OCI-LY1 (cell line): Measurements from ENCODE around the gene KIF19.

Experiments used
- H2AFZ ChIP-seq: fragments of 200-600 bp; sonication (generic), shearing (Covaris generic); 2 replicates; pipeline ENCODE4 v1.6.0; 2014; ENCODE audit warnings: antibody characterized with exemption, mild to moderate bottlenecking, low read length
- H3F3A ChIP-seq: fragments of 200-600 bp; sonication (generic), shearing (Covaris generic); 2 replicates; pipeline ENCODE4 v1.6.0; 2014; ENCODE audit warnings: mild to moderate bottlenecking, antibody characterized with exemption, low read length, moderate library complexity; ENCODE audit not compliant: insufficient read depth
- H3K27ac ChIP-seq: fragments of 200-600 bp; sonication (generic); 2 replicates; pipeline ENCODE4 v1.5.1; 2014; ENCODE audit warnings: low read length, mixed run types, mild to moderate bottlenecking, low read depth; ENCODE audit not compliant: poor library complexity, severe bottlenecking
- H3K27me3 ChIP-seq: fragments of 200-600 bp; sonication (generic); 2 replicates; pipeline ENCODE4 v1.6.0; 2014; ENCODE audit warnings: antibody characterized with exemption, mild to moderate bottlenecking, low read length, moderate library complexity; ENCODE audit not compliant: insufficient read depth
- H3K36me3 ChIP-seq: fragments of 200-600 bp; sonication (generic); 2 replicates; pipeline ENCODE4 v1.6.1; 2014; ENCODE audit warnings: mild to moderate bottlenecking, antibody characterized with exemption, low read length, moderate library complexity, mixed read lengths; ENCODE audit not compliant: insufficient read depth
- H3K4me1 ChIP-seq: fragments of 200-600 bp; sonication (generic); 2 replicates; pipeline ENCODE4 v1.5.1; 2014; ENCODE audit warnings: mild to moderate bottlenecking, low read length, moderate library complexity; ENCODE audit not compliant: insufficient read depth, severe bottlenecking
- H3K4me2 ChIP-seq: fragments of 200-600 bp; sonication (generic), shearing (Covaris generic); 2 replicates; pipeline ENCODE4 v1.6.1; 2014; ENCODE audit warnings: low read length
- H3K4me3 ChIP-seq: fragments of 200-600 bp; sonication (generic); 2 replicates; pipeline ENCODE4 v1.5.1; 2014; ENCODE audit warnings: low read length, low read depth, mild to moderate bottlenecking, mixed read lengths; ENCODE audit not compliant: poor library complexity, severe bottlenecking
- H3K79me2 ChIP-seq: fragments of 200-600 bp; shearing (Covaris generic); 2 replicates; pipeline ENCODE4 v1.6.1; 2016; ENCODE audit warnings: mixed run types, low read length, mixed read lengths; ENCODE audit not compliant: insufficient read depth
- H3K9ac ChIP-seq: fragments of 200-600 bp; sonication (generic), shearing (Covaris generic); 2 replicates; pipeline ENCODE4 v1.6.1; 2014; ENCODE audit warnings: mild to moderate bottlenecking, low read length, mixed read lengths
- H3K9me2 ChIP-seq: fragments of 200-600 bp; sonication (generic), shearing (Covaris generic); 2 replicates; pipeline ENCODE4 v1.6.1; 2014; ENCODE audit warnings: low read depth, mild to moderate bottlenecking, low read length, mixed read lengths
- H3K9me3 ChIP-seq: fragments of 200-600 bp; shearing (Covaris generic); 2 replicates; pipeline ENCODE4 v1.6.1; 2014; ENCODE audit warnings: low read length, mixed read lengths
- H4K20me1 ChIP-seq: fragments of 200-600 bp; sonication (generic), shearing (Covaris generic); 2 replicates; pipeline ENCODE4 v1.6.0; 2016; ENCODE audit warnings: mild to moderate bottlenecking, low read length; ENCODE audit not compliant: insufficient read depth
- EZH2 ChIP-seq: fragments of 200-600 bp; sonication (generic), shearing (Covaris generic); IDR thresholded peaks from 2 replicates; pipeline ENCODE4 v1.8.0; 2017; ENCODE audit warnings: borderline replicate concordance, mixed run types, mild to moderate bottlenecking, antibody characterized with exemption, low read length, moderate library complexity, mixed read lengths
- TF ChIP-seq, protein P1 (sequence below): fragments of 200-600 bp; sonication (generic), shearing (Covaris generic); IDR thresholded peaks from 2 replicates; pipeline ENCODE4 v1.5.1; 2017; ENCODE audit warnings: mild to moderate bottlenecking, antibody characterized with exemption, low read length, moderate library complexity, mixed read lengths

KIF19 gene

DNA sequence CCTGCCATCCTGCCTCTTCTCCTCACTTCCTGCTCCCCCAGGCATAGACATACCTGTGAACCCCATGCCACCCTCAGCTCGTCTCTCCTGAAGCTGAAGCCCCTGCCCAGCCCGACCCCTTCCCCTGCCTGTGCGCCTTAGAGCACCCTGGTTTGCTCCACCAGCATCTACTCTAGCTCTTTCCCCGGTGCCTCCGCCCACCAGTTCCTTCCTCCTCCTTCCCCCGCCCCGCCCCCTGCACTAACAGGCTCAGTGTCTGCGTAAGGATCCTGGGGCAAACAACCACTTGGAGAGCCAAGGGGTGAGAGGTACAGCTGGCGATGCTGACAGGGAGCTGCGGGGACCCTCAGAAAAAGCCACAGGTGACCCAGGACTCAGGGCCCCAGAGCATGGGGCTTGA lies 43.2 kb downstream of the KIF19 start:
- Histone ChIP-seq H3K9me2 (no peaks in the 10 kb centered on the region), H3K4me2 (no peak overlapping the region), H3K36me3 (no peaks in the 10 kb centered on the region), H3K4me3 (no peak overlapping the region), H3K79me2 (no peaks in the 10 kb centered on the region), H2AFZ (no peak overlapping the region), H3K27ac (no peak overlapping the region), H3F3A (no peaks in the 10 kb centered on the region), H3K4me1 (no peaks in the 10 kb centered on the region), H4K20me1 (no peaks in the 10 kb centered on the region), H3K9ac (no peak overlapping the region), H3K9me3 (no peaks in the 10 kb centered on the region), H3K27me3 (no peaks in the 10 kb centered on the region)
- TF ChIP-seq, protein P1, sequence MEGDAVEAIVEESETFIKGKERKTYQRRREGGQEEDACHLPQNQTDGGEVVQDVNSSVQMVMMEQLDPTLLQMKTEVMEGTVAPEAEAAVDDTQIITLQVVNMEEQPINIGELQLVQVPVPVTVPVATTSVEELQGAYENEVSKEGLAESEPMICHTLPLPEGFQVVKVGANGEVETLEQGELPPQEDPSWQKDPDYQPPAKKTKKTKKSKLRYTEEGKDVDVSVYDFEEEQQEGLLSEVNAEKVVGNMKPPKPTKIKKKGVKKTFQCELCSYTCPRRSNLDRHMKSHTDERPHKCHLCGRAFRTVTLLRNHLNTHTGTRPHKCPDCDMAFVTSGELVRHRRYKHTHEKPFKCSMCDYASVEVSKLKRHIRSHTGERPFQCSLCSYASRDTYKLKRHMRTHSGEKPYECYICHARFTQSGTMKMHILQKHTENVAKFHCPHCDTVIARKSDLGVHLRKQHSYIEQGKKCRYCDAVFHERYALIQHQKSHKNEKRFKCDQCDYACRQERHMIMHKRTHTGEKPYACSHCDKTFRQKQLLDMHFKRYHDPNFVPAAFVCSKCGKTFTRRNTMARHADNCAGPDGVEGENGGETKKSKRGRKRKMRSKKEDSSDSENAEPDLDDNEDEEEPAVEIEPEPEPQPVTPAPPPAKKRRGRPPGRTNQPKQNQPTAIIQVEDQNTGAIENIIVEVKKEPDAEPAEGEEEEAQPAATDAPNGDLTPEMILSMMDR: no peak
- no peak for TF ChIP-seq EZH2

DNA sequence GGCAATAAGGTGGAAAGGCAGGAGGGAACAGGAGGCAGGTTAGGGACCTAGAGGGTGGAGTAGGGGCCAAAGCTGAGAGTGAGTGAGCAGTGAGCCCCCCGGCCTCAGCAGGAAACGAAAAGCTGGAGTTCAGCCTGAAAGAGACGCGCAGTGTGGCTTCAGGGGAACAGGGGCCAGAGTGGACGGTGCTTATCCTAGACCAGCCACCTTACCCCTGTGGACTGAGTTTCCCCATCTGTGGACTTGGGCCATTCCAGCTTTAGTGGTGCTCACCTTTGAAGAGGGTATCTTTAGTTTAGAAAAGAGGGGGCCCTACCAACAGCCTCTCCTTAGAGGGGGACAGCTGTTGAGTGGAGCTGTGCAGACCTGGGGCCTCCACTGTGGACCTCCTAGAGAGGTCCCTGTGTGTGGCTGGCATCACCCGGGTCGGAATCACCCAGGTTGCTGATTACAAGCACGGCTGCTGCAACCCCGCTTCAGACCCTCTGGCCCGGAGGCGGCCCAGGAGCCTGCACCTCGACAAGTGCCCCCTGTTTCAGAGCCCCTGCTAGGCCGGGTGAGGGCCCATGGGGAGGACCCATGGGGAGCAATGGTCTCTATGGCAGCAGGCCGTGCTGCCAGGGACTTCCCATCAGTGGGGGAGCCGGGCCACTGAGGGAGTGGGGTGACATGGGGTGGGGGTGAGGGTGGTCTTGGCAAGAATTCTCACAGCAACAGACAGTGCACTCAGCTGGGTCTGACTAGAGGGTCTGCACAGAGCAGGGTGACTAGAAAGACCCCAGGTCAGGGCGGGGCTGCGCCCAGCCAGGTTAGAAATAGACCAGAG lies 43.9 kb downstream of the KIF19 start:
- H3K9me2 ChIP-seq: no peaks in the 10 kb centered on the region
- H3K27me3 ChIP-seq: no peaks in the 10 kb centered on the region
- no peaks in the 10 kb centered on the region for H3F3A ChIP-seq
- H3K9ac ChIP-seq: no peak overlapping the region
- H4K20me1 ChIP-seq: no peaks in the 10 kb centered on the region
- H3K36me3 ChIP-seq: no peaks in the 10 kb centered on the region
- H3K79me2 ChIP-seq: no peaks in the 10 kb centered on the region
- H3K4me3 ChIP-seq: no peak overlapping the region
- H3K4me1 ChIP-seq: no peaks in the 10 kb centered on the region
- H3K27ac ChIP-seq: no peak overlapping the region
- TF ChIP-seq, protein P1: no peak
- no peak for TF ChIP-seq EZH2
- no peaks in the 10 kb centered on the region for H3K9me3 ChIP-seq
- H2AFZ ChIP-seq: no peak overlapping the region
- no peak overlapping the region for H3K4me2 ChIP-seq

DNA sequence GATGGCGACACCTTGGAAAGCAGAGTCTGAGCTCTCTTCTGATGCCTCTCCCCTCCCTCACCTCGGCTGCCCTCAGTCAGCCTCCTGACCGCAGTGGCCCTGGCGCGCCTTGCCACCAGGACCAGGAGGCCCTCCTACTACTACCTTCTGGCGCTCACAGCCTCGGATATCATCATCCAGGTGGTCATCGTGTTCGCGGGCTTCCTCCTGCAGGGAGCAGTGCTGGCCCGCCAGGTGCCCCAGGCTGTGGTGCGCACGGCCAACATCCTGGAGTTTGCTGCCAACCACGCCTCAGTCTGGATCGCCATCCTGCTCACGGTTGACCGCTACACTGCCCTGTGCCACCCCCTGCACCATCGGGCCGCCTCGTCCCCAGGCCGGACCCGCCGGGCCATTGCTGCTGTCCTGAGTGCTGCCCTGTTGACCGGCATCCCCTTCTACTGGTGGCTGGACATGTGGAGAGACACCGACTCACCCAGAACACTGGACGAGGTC lies 45.7 kb downstream of the KIF19 start:
- Histone ChIP-seq H3K9me2 (no peaks in the 10 kb centered on the region), H2AFZ (no peak overlapping the region), H3K27ac (no peak overlapping the region), H3K36me3 (no peaks in the 10 kb centered on the region), H3K9me3 (no peaks in the 10 kb centered on the region), H3F3A (no peaks in the 10 kb centered on the region), H3K79me2 (no peaks in the 10 kb centered on the region), H3K4me3 (no peak overlapping the region), H3K27me3 (no peaks in the 10 kb centered on the region), H3K9ac (no peak overlapping the region), H4K20me1 (no peaks in the 10 kb centered on the region), H3K4me1 (no peaks in the 10 kb centered on the region), H3K4me2 (no peak overlapping the region)
- TF ChIP-seq, protein P1: no peak
- no peak for TF ChIP-seq EZH2
